ENCODE measurements around the gene TMIGD1.
"Not testable (repeated sequence)": the region's sequence is repeated elsewhere in the genome, so short reads cannot be mapped to it uniquely, and the experiment has no call there.

The TMIGD1 gene

DNA sequence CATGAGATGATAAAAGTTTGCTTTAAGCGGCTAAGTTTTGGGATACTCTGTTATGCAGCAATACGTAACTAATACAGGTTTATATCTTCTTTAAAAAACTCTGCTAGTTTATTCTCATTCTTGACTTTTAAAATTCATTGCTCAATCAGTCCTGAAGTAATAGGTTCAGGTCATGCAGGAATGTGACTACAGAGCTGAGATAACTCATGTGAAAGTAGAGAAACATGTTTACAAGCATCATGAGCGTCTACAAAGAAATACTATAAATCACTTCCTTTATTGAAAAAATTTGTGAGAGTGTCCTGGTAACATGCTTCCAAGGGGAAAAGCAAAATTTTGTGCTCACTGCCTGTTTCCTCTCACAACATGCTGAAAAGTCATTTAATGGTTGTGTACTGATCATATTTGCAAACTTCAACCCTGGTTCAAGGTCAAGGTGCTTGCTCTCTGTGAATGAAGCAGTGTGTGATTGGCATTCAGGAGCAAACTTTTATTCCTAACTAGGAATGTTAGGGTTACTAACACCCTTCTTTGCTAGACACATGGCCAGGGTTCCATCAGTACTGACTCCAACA lies 12.5 kb upstream of the TMIGD1 start:
- TF ChIP-seq POLR2A (IDR thresholded peaks at IDR 0.05; ENCODE audit: low read depth, low read length) = no peak
- DNase-seq (ENCODE audit: insufficient read length, low spot score) (no peak), FAIRE-seq (no peak)

DNA sequence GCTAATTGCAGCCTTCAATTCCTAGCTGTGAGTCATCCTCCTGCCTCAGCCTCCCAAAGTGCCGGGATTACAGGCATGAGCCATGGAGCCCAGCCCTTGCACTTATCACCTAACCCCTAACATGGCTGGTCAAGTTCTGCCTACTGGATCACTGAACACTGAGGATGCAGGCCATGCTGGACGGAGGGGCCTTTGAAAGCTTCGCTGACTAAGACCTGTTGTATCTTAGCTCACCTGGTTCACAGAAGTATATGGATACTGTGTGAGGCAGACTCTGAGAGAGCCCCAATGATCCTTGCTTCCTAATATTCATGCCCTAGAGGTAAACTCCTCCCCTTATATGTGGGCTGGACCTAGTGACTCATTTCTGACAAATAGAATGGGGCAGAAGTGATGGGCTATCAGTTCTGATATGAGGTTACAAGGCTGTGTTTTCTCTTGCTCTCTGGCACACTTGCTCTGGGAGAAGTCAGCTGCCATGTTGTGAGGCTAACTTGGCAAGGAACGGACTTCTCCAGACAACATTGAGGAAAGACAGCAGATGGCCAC lies 11.7 kb upstream of the TMIGD1 start:
- TF ChIP-seq POLR2A (IDR thresholded peaks at IDR 0.05; ENCODE audit: low read depth, low read length) = no peak
- FAIRE-seq (no peak), DNase-seq (ENCODE audit: insufficient read length, low spot score) (no peak)

DNA sequence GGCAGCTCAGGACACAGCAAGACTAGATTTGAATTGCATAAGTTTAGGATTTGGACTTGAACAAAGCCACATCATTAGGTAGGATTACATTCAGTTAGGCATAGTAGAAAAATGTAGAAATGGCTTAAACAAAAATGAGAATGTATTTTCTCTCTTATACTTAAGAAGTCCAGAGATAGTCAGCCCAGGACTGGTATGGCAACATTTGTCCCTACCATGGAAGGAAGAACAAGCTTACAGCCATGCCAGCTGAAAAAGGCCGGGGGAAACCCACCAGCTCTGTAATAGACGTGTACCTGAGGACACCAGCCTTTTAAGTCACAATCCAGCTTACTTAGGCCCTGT lies 11.2 kb upstream of the TMIGD1 start:
- no peak for TF ChIP-seq POLR2A (IDR thresholded peaks at IDR 0.05; ENCODE audit: low read depth, low read length)
- DNase-seq (ENCODE audit: insufficient read length, low spot score) (no peak), FAIRE-seq (no peak)

- TF ChIP-seq POLR2A (IDR thresholded peaks at IDR 0.05; ENCODE audit: low read depth, low read length) = no peak
- DNase-seq (ENCODE audit: insufficient read length, low spot score) = no peak
- FAIRE-seq = no peak
Observed at GRCh38 chr17:30344283-30345088, 10.6 kb upstream of the TMIGD1 start.

DNA sequence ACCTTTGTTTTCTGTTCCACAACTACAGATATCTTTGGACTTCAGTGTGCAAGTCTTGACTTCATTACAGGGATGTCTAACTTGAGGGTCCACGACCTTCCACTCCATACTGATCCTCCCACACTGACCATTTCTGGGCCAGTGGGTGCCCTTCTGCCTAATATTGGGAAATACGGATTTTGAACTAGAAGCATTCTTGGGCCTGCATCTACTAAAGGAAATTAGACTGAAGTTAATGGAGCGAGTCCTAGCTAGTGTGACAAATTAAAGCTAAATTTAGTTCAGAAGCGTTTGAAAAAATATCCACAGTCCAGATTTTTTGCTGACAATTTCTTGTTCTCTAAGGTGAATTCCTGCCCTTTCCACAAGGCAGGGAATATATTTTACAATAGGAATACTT lies 9.9 kb upstream of the TMIGD1 start:
- TF ChIP-seq POLR2A (IDR thresholded peaks at IDR 0.05; ENCODE audit: low read depth, low read length) = no peak
- DNase-seq (ENCODE audit: insufficient read length, low spot score) = no peak
- FAIRE-seq = no peak

DNA sequence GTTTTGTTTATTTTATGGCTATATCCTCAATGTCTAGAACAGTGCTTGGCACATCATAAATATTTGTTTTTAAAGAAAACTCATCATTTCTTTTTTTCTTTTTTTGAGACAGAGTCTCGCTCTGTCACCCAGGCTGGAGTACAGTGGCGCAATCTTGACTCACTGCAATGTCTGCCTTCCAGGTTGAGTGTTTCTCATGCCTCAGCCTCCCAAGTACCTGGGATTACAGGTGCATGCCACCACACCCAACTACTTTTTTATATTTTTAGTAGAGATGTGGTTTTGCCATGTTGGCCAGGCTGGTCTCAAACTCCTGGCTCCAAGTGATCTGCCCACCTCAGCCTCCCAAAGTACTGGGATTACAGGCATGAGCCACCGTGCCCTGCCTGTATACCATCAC lies 9.4 kb upstream of the TMIGD1 start:
- not testable (repeated sequence) for FAIRE-seq; DNase-seq (ENCODE audit: insufficient read length, low spot score)

GRCh38 chr17:30341703-30342249 lies 7.9 kb upstream of the TMIGD1 start:
- no peak for DNase-seq (ENCODE audit: insufficient read length, low spot score)

DNA sequence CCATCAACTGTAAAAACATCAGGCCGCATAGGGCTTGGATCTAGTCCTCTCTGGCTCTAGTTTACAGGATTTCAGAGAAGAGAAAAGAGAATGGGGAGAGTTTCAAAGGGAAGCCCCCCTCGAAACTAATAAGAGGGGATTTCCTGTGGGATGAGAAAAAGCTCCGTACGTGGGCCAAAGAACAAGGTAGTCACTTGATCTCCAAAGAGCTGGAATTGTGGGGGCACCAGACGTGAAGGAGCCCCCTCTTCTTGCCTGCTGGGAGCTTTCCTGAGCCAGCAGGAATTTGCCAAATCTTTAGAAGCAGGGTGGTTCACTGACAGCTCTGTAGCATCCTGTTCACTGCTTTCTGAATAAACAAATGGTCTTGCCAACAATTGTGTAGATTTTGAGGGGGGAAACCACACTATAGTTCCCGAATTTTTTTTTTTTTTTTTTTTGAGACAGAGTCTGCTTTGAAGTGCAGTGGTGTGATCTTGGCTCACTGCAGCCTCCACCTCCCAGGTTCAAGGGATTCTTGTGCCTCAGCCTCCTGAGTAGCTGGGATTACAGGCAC lies 7.0 kb upstream of the TMIGD1 start:
- no peak for TF ChIP-seq POLR2A (IDR thresholded peaks at IDR 0.05; ENCODE audit: low read depth, low read length)
- FAIRE-seq (no peak), DNase-seq (ENCODE audit: insufficient read length, low spot score) (no peak)

More at GRCh38 chr17:30341703-30342249, 7.9 kb upstream of the TMIGD1 start:
- no peak for TF ChIP-seq POLR2A (IDR thresholded peaks at IDR 0.05; ENCODE audit: low read depth, low read length)
- no peak for FAIRE-seq

DNA sequence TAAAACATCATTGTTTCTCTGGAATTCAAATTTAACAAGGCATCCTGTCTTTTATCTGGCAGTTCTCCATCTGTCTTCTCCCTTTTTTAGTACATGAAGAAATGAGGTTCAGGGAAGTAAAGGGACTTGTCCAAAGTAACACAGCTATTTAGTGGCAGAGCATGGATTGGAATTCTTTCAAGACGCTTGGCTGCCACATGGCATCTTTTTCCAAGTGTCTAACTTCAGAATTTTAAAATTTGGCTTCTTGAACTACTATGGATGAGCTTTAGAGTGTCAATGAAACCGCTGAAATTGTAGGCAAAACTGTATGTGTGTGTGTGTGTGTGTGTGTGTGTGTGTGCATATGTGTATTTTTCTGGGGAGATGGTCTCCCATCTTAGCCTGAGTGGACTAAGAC lies 5.2 kb upstream of the TMIGD1 start:
- FAIRE-seq = no peak
- no peak for DNase-seq (ENCODE audit: insufficient read length, low spot score)
- no peak for TF ChIP-seq POLR2A (IDR thresholded peaks at IDR 0.05; ENCODE audit: low read depth, low read length)

DNA sequence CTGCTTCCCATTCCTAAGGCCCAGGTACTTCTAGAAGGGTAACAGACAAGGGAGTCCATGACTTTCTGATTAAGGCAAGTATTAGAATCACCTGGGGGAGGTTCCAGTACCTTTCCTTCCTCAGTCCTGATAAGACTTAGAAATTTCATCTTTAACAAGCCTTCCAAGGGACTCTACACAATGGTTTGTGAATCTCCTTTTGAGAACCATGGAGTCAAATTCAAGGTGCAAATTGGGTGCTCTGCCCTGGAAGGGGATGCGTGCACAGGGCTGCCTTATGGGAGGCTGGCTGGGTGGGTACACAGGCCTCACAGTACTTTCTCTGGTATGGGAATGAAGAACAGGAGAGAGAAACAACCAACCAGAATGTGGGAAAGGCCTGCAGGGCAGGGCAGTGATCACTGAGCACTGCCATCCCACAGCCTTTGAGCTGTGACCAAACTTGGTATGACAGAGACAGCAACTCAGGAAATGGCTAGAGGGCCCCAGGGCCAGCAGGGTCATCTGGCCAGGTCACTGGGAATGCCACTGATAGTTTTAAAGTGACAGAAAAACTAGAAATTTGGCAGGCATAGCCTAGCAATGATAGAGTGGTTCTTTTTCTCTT lies 3.6 kb upstream of the TMIGD1 start:
- no peak for TF ChIP-seq POLR2A (IDR thresholded peaks at IDR 0.05; ENCODE audit: low read depth, low read length)
- no peak for FAIRE-seq
- no peak for DNase-seq (ENCODE audit: insufficient read length, low spot score)

DNA sequence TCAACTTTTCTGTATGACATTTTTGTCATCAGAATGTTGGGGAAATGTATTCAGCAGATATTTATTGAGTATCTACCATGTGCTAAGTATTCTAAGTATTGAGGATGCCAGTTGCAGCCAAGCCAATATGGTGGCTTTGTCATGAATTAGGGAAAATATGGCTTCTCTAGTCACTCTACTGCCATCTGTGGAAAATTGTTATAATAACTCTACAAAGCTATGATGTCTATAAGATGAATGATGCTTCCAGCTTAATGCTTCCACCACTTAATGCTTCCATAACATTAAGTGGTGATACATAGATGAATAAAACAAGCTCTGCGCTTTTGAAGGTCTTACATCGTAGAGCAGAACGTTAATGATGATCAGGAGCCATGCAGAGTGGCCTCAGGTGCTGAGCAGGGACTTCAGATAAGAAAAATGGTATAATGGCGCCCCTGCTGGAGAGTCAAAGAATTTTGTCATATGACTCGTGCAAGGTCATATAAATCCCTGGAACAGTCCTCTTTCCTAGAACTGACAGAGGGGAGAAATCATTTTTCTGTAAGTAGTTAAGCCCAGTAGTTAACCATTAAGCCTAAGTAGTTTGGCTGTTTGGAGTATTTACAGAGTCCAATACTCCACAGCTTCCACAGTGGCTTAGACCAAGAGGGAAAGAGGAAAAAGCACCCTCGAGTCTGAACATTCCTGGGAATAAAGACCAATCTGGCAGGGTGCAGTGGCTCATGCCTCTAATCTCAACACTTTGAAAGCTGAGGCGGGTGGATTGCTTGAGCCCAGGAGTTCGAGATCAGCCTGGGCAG lies 2.7 kb upstream of the TMIGD1 start:
- no peak for DNase-seq (ENCODE audit: insufficient read length, low spot score)
- FAIRE-seq = no peak
- TF ChIP-seq POLR2A (IDR thresholded peaks at IDR 0.05; ENCODE audit: low read depth, low read length) = no peak

DNA sequence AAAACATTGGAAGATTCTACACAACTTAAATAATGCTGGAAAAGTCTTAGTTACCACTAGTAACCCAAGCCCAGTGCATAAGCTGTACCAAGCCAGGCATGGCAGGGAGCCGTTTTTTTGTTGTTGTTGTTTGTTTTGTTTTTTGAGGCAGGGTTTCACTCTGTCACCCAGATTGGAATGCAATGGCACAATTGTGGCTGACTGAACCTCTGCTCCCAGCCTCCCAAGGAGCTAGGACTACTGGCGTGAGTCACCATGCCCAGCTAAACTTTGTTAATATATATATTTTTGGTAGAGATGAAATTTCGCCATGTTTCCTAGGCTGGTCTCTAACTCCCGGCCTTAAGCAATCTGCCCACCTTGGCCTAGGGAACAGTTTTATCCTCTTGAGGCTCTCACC lies 564 bp upstream of the TMIGD1 start:
- FAIRE-seq = no peak
- DNase-seq (ENCODE audit: insufficient read length, low spot score) = no peak
- no peak for TF ChIP-seq POLR2A (IDR thresholded peaks at IDR 0.05; ENCODE audit: low read depth, low read length)

DNA sequence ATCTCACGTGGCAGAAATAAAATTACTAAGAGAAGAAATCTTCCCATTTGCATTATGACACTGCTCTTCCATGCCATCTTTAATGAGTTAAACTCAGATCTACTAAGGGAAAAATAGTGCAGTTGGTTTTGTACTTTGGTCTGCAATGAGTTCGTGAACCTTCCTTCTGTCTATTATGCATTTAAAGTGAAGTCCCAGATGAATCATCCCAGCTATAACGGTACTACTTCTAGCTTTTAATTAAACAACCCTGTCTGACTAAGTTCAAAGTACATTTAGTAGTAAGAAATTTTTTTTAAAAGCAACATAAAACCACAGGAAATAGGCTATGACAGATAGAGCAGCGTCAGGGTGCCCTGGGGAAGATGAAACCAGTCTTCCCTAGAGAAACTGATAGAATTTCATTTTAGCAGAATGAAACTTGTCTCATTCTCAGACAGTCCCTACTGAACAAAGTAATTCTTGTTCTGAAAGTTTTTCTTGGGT lies 1.8 kb downstream of the TMIGD1 start:
- TF ChIP-seq POLR2A (IDR thresholded peaks at IDR 0.05; ENCODE audit: low read depth, low read length) = no peak
- DNase-seq (ENCODE audit: insufficient read length, low spot score) (no peak), FAIRE-seq (no peak)
